MCF 10A (cell line): ENCODE results near the gene TF. TPM values are rescaled to one million over a fixed set of nuclear protein-coding genes. Genes with fewer than 3 reads are reported as not detected.

Experiments used
- BruUV-seq: library from RNA; stranded (reverse); fragments of 400-500 nt; replicated peaks from 2 replicates; lab custom pipeline; 2021; lab: Mats Ljungman, UMichigan
- CTCF ChIA-PET: fragments of 300-600 bp; sonication (Branson Sonifier 250); formaldehyde crosslinking; extraction: SDS; loops from one replicate; lab custom pipeline; 2021; ENCODE audit warnings: antibody characterized with exemption, inconsistent platforms; lab: Yijun Ruan, JAX
- POLR2A ChIA-PET: fragments of 300-600, 350-650 bp; sonication (Branson Sonifier 250); formaldehyde crosslinking; extraction: SDS; loops from one replicate; lab custom pipeline; 2020; ENCODE audit warnings: antibody characterized with exemption, inconsistent platforms; lab: Yijun Ruan, JAX
- DNase-seq: peaks from one replicate; pipeline ENCODE4 v3.0.0-alpha.2; 2018; ENCODE audit not compliant: unreplicated experiment
- H3K27ac Mint-ChIP-seq: one replicate; pipeline ENCODE4 v1.8.0; 2022; ENCODE audit warnings: mild to moderate bottlenecking, low read depth, mixed read lengths; ENCODE audit not compliant: unreplicated experiment
- H3K27me3 Mint-ChIP-seq: one replicate; pipeline ENCODE4 v1.8.0; 2022; ENCODE audit warnings: mixed read lengths; ENCODE audit not compliant: insufficient read depth, unreplicated experiment
- H3K36me3 Mint-ChIP-seq: one replicate; pipeline ENCODE4 v1.8.0; 2022; ENCODE audit warnings: mild to moderate bottlenecking, moderate library complexity, mixed read lengths; ENCODE audit not compliant: insufficient read depth, unreplicated experiment
- H3K4me1 Mint-ChIP-seq: one replicate; pipeline ENCODE4 v1.8.0; 2022; ENCODE audit warnings: mixed read lengths; ENCODE audit not compliant: insufficient read depth, unreplicated experiment
- H3K4me3 Mint-ChIP-seq: one replicate; pipeline ENCODE4 v1.8.0; 2022; ENCODE audit warnings: mild to moderate bottlenecking, moderate library complexity, mixed read lengths; ENCODE audit not compliant: unreplicated experiment
- H3K9me3 Mint-ChIP-seq: one replicate; pipeline ENCODE4 v1.8.0; 2022; ENCODE audit warnings: mixed read lengths; ENCODE audit not compliant: unreplicated experiment
- CTCF ChIP-seq: fragments of 200-600 bp; IDR thresholded peaks from one replicate; pipeline ENCODE4 v1.8.0; 2022; ENCODE audit warnings: antibody characterized with exemption, mild to moderate bottlenecking; ENCODE audit not compliant: unreplicated experiment
- intact Hi-C: fragments of 100-400 bp; cut with micrococcal nuclease; formaldehyde crosslinking; loops from 2 replicates; pipeline ENCODE4 v1.14.1; 2022
- total RNA-seq: library from RNA; stranded (reverse); gene quantifications from 2 replicates; pipeline ENCODE4 v1.2.3, GENCODE V29; 2022

Gene TF
- total RNA-seq, 1 experiment from 2014 or later, result 0.19 TPM

- intact Hi-C loops, result no loop called here
- Mint-ChIP-seq H3K27ac (no peak overlapping the region), H3K9me3 (no peaks in the 10 kb centered on the region), H3K27me3 (no peaks in the 10 kb centered on the region), H3K4me3 (no peak overlapping the region), H3K4me1 (no peaks in the 10 kb centered on the region), H3K36me3 (no peaks in the 10 kb centered on the region)
- no peak for TF ChIP-seq CTCF
- ChIA-PET CTCF (interaction anchor here (0.7 kb wide), 1 partner anchor 19 kb away, joined by 3 read pairs; no protein-coding TSS in a partner anchor), POLR2A (no interaction called here)
- BruUV-seq, result no TSS peak
- no peak for DNase-seq
Measured at GRCh38 chr3:133836497-133837158, 90.4 kb downstream of the TF start.

GRCh38 chr3:133837487-133838295 lies 91.5 kb downstream of the TF start:
- Mint-ChIP-seq H3K27me3 (no peaks in the 10 kb centered on the region), H3K4me1 (no peaks in the 10 kb centered on the region), H3K4me3 (no peak overlapping the region), H3K9me3 (no peaks in the 10 kb centered on the region), H3K36me3 (no peaks in the 10 kb centered on the region), H3K27ac (no peak overlapping the region)
- intact Hi-C loops, result no loop called here
- no peak for DNase-seq
- POLR2A ChIA-PET, result no interaction called here
- BruUV-seq, result no TSS peak
- TF ChIP-seq CTCF, result no peak
- CTCF ChIA-PET, result interaction anchor here (0.6 kb wide), 1 partner anchor 1106 kb away, joined by 3 read pairs; no protein-coding TSS in a partner anchor

- H3K9me3 Mint-ChIP-seq, result no peaks in the 10 kb centered on the region
- CTCF ChIA-PET, result interaction anchor here (0.6 kb wide), 1 partner anchor 1107 kb away, joined by 3 read pairs; no protein-coding TSS in a partner anchor
- no peak overlapping the region for H3K4me3 Mint-ChIP-seq
- no peaks in the 10 kb centered on the region for H3K27me3 Mint-ChIP-seq
- no peak for TF ChIP-seq CTCF
- H3K27ac Mint-ChIP-seq, result no peak overlapping the region
- no peaks in the 10 kb centered on the region for H3K4me1 Mint-ChIP-seq
- no TSS peak for BruUV-seq
- intact Hi-C loops, result no loop called here
- DNase-seq, result no peak
- H3K36me3 Mint-ChIP-seq, result no peaks in the 10 kb centered on the region
- POLR2A ChIA-PET, result no interaction called here
Measured at GRCh38 chr3:133838296-133838789, 92.2 kb downstream of the TF start.
